T-helper 2 cell treated with Interferon-gamma antibody and Interleukin-4, amounts not matched to agents 5 μg/mL and 100 μg/mL, for 36 hours (primary cell): Measurements from ENCODE around the gene DEFB119.
"Not testable (repeated sequence)": the region's sequence is repeated elsewhere in the genome, so short reads cannot be mapped to it uniquely, and the experiment has no call there.

Experiments used
- DNase-seq: peaks from one replicate; pipeline ENCODE4 v3.0.0; 2021; ENCODE audit warnings: low spot score
- H3K27ac Mint-ChIP-seq: one replicate; pipeline ENCODE4 v1.8.0; 2021; ENCODE audit warnings: mild to moderate bottlenecking, mixed read lengths
- H3K27me3 Mint-ChIP-seq: one replicate; pipeline ENCODE4 v1.8.0; 2021; ENCODE audit warnings: low read depth, mixed read lengths
- H3K36me3 Mint-ChIP-seq: one replicate; pipeline ENCODE4 v1.8.0; 2021; ENCODE audit warnings: low read depth, mixed read lengths
- H3K4me1 Mint-ChIP-seq: one replicate; pipeline ENCODE4 v1.8.0; 2021; ENCODE audit warnings: low read depth, mixed read lengths
- H3K4me3 Mint-ChIP-seq: one replicate; pipeline ENCODE4 v1.8.0; 2022; ENCODE audit warnings: mild to moderate bottlenecking, moderate library complexity, mixed read lengths
- H3K9me3 Mint-ChIP-seq: one replicate; pipeline ENCODE4 v1.8.0; 2021; ENCODE audit warnings: mixed read lengths

DEFB119 gene, protein sequence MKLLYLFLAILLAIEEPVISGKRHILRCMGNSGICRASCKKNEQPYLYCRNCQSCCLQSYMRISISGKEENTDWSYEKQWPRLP

DNA sequence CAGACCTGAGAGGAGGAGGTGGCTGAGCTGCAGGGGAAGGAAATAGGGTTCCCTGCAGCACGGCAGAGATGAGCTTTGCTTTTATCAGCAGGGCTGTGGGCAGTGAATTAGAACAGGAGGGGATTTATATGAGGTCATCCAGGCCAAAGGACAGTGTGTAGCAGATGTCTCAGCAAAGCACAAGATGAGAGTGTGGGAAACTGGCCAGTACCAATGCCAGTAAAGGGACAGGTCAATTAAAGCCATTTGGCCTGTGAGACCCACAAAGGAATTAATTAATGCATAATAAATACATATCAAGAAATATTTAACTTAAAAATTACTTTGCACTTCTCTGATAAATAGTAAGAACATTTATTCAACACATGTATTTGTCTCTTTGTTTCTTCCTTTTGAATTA is at the start of gene DEFB119:
Gene DEFB119 (minus strand): TSS at position 101 of the 400 bp plus-strand sequence. CDS start 107 bp downstream, outside the sequence.
- H3K4me3 Mint-ChIP-seq, result no peak within 1 kb of the TSS
- no peaks in the 10 kb centered on the region for H3K36me3 Mint-ChIP-seq
- no peak for DNase-seq
- H3K9me3 Mint-ChIP-seq, result no peaks in the 10 kb centered on the region
- H3K4me1 Mint-ChIP-seq, result no peaks in the 10 kb centered on the region
- H3K27ac Mint-ChIP-seq, result no peak within 1 kb of the TSS
- no peaks in the 10 kb centered on the region for H3K27me3 Mint-ChIP-seq

DNA sequence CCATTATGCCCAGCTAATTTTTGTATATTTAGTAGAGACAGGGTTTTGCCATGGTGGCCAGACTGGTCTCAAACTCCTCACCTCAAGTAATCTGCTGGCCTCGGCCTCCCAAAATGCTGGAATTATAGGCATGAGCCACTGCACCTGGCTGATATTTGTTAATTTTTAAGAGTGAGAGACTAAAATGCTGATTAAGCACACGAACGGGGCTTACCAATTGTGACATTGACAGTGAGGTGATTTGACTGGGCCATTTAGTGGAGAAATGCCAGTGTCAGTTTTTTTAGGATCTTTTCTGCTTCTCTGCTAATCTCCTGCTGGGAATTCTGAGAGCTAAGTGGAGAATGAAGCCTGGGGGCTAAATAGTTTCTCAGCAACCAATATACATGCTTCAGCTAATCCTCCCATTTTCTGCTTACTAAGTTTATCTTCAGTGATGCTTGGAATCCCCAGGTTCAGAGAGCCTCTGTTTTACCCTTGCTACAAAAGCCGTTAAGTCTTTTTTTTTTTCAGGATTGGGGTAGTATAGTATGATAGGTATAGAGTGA is 40.3 kb upstream of the DEFB119 start:
- no peaks in the 10 kb centered on the region for H3K4me1 Mint-ChIP-seq
- no peaks in the 10 kb centered on the region for H3K27me3 Mint-ChIP-seq
- DNase-seq, result no peak

DNA sequence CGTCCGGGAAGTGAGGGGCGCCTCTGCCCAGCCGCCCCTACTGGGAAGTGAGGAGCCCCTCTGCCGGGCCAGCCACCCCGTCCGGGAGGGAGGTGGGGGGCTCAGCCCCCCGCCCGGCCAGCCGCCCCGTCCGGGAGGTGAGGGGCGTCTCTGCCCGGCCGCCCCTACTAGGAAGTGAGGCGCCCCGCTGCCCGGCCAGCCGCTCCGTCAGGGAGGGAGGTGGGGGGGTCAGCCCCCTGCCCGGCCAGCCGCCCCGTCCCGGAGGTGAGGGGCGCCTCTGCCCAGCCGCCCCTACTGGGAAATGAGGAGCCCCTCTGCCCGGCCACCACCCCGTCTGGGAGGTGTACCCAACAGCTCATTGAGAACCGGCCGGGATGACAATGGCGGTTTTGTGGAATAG is 37.2 kb upstream of the DEFB119 start:
- not testable (repeated sequence) for H3K4me1 Mint-ChIP-seq, H3K9me3 Mint-ChIP-seq, DNase-seq, H3K4me3 Mint-ChIP-seq, H3K36me3 Mint-ChIP-seq, H3K27me3 Mint-ChIP-seq, H3K27ac Mint-ChIP-seq

More for the DNA sequence above, 40.3 kb upstream of the DEFB119 start:
- Mint-ChIP-seq H3K9me3 (no peaks in the 10 kb centered on the region), H3K4me3 (no peak overlapping the region), H3K27ac (no peak overlapping the region), H3K36me3 (no peaks in the 10 kb centered on the region)

DNA sequence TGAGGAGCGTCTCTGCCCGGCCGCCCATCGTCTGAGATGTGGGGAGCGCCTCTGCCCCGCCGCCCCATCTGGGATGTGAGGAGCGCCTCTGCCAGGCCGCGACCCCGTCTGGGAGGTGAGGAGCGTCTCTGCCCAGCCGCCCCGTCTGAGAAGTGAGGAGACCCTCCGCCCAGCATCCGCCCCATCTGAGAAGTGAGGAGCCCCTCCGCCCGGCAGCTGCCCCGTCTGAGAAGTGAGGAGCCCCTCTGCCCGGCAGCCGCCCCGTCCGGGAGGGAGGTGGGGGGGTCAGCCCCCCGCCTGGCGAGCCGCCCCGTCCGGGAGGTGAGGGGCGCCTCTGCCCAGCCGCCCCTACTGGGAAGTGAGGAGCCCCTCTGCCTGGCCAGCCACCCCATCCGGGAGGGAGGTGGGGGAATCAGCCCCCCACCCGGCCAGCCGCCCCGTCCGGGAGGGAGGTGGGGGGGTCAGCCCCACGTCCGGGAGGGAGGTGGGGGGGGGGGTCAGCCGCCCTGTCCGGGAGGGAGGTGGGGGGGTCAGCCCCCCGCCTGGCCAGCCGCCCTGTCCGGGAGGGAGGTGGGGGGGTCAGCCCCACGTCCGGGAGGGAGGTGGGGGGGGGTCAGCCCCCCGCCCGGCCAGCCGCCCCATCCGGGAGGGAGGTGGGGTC is 36.6 kb upstream of the DEFB119 start:
- not testable (repeated sequence) for DNase-seq, H3K27ac Mint-ChIP-seq, H3K4me1 Mint-ChIP-seq, H3K27me3 Mint-ChIP-seq, H3K9me3 Mint-ChIP-seq, H3K4me3 Mint-ChIP-seq, H3K36me3 Mint-ChIP-seq

DNA sequence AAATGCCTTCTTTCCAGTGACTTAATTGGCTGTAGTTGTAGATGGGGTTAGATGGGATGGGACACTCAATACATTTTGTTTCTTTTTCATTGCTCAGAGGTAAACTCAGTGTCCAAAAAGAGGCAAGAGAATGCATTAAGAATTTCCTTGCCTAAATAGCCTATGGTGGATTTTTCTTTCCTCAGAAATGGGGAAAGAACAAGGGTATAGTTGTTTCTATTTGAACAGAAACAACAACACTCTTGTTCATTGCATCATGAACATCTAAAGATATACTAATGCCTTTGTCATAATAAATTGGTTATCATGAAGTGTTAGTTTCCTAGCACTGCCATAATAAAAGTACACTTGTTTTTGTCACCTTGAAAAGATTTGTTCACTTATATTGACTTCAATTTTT is 35.4 kb upstream of the DEFB119 start:
- Mint-ChIP-seq H3K4me1 (no peaks in the 10 kb centered on the region), H3K36me3 (no peaks in the 10 kb centered on the region), H3K27ac (no peak overlapping the region), H3K4me3 (no peak overlapping the region), H3K9me3 (no peaks in the 10 kb centered on the region), H3K27me3 (no peaks in the 10 kb centered on the region)
- no peak for DNase-seq

DNA sequence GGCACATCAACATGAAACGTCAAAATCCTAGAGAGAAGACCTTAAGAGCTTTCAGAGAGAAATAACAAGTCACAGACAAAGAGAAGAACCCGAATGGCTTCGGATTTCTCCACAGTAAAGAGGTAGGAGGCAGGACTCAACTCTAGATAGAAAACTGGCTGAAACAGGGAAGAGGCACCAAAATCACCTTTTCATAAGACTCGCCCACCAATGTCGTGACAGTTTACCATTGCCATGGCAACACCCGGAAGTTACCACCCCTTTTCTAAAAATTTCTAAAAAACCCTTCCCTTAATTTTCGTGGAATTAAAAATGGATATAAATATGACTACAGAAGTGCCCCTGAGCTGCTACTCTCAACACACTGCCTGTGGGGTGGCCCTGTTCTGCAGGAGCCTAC is 27.9 kb upstream of the DEFB119 start:
- no peak for DNase-seq
- H3K4me3 Mint-ChIP-seq, result no peak overlapping the region
- H3K27me3 Mint-ChIP-seq, result no peaks in the 10 kb centered on the region
- no peaks in the 10 kb centered on the region for H3K36me3 Mint-ChIP-seq
- no peaks in the 10 kb centered on the region for H3K4me1 Mint-ChIP-seq
- no peaks in the 10 kb centered on the region for H3K9me3 Mint-ChIP-seq
- H3K27ac Mint-ChIP-seq, result no peak overlapping the region

DNA sequence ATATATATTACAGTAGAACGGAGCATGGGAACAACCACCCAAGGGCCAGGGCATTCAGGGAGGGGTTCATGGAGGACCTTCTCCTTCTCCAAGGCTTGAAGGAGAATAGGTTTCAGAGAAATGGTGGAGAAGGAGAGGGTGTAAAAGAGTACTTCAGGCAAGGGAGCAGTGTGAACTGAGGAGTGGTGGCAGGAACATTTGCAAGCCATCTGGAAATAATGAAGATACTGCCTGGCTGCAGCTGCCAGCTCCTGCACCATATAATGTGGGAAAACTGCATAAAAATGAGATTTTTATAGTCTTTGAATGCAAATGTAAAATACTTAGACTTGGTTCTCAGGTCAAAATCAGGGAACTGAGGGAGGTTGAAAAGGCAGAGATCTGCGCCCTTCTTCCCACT is 25.3 kb upstream of the DEFB119 start:
- Mint-ChIP-seq H3K36me3 (no peaks in the 10 kb centered on the region), H3K27me3 (no peaks in the 10 kb centered on the region), H3K27ac (no peak overlapping the region), H3K4me3 (no peak overlapping the region), H3K4me1 (no peaks in the 10 kb centered on the region), H3K9me3 (no peaks in the 10 kb centered on the region)
- no peak for DNase-seq

DNA sequence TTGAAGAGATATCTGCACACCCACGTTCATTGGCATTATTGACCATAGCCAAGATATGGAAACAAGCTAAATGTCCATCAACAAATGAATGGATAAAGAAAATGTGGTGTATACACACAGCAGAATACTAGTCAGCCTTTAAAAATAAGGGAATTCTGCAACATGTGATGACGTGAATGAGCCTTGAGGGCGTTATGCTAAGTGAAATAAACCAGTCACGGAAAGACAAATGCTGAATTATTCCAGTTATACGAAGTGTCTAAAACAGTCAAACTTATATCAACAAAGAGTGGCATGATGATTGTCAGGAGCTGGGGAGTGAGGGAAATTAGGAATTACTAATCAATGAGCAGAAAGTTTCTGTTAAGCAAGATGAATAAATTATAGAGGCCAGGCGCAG is 24.0 kb upstream of the DEFB119 start:
- Mint-ChIP-seq H3K4me3 (no peak overlapping the region), H3K27ac (no peak overlapping the region), H3K4me1 (no peaks in the 10 kb centered on the region), H3K9me3 (no peaks in the 10 kb centered on the region), H3K36me3 (no peaks in the 10 kb centered on the region), H3K27me3 (no peaks in the 10 kb centered on the region)
- no peak for DNase-seq

DNA sequence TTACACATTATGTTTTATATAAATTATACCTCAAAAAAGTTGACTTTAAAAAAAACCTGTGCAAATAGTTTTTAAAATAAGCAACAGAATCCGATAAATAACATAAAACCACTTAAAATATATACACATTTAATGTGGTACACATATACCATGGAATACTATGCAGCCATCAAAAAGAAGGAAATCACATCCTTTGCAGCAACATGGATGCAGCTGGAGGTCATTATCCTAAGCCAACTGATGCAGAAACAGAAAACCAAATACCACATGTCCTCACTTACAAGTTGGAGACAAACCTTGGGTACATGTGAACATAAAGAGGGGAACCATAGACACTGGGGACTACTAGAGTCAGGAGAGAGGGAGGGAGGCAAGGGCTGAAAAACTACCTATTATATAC is 19.6 kb upstream of the DEFB119 start:
- no peak for DNase-seq
- Mint-ChIP-seq H3K4me3 (no peak overlapping the region), H3K36me3 (no peaks in the 10 kb centered on the region), H3K4me1 (no peaks in the 10 kb centered on the region), H3K27ac (no peak overlapping the region), H3K9me3 (no peaks in the 10 kb centered on the region), H3K27me3 (no peaks in the 10 kb centered on the region)

DNA sequence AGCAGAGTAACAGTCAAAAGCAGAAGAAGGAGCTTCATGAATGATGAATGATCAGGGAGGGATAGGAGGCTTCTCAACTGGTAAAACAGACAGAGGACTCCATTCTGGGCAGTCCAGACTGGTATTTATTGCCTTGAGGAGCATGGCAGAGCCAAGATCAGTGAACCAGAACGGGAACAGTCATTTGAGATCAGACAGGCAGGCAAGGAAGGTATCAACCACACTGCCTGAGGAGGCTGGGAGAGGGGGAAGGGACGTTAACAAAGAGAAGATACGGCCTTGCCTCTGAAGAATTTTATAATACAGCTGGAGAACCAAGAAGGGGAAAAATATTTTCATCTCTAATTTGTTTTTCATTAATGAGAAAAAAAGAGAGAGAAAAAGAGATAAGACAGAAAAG is 15.7 kb upstream of the DEFB119 start, which contains the start of gene DEFB121:
Gene DEFB121 (minus strand): TSS at position 101 of the 400 bp plus-strand sequence. CDS start 63 bp downstream, at position 38.
- no peak within 1 kb of the TSS for H3K4me3 Mint-ChIP-seq
- H3K4me1 Mint-ChIP-seq, result no peaks in the 10 kb centered on the region
- H3K27me3 Mint-ChIP-seq, result no peaks in the 10 kb centered on the region
- DNase-seq, result no peak
- H3K27ac Mint-ChIP-seq, result no peak within 1 kb of the TSS
- no peaks in the 10 kb centered on the region for H3K36me3 Mint-ChIP-seq
- H3K9me3 Mint-ChIP-seq, result no peaks in the 10 kb centered on the region

DNA sequence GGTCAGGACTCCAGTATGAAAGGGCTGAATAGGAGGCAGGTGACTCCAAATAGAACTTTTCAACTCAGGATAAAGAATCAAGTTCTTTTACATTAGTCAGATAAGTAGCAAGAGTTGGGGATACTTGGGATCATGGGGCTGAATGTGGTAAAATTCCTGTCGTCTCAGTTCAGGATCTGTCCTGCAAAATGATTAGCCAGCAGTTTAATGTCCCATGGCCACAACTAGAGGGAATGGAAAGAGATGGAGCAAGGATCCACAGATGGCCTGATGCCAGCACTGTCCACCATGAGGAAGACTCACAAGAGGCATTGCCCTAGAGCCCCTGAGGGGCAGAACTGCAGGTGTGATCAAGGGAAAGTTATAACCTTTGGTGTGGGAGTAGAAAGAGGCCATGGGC is 13.5 kb upstream of the DEFB119 start:
- no peaks in the 10 kb centered on the region for H3K9me3 Mint-ChIP-seq

DNA sequence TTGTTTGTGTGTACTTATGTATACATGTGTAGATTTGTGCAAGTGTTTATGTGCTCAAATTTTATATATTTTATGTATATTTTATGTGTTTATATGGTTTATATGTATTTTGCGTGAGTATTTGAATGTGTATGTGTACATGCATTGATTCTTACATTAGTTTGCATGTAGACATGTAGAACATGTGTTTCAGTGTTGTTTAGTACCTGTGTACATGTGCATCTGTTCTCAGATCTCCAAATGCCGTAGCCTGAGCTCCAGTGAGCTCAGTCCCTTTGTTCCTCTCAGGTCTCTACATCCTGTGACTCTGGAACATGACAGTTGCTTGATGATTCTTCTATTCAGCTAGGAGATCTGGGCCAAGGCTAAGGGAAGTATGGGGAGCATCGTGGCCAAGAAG is 4.5 kb upstream of the DEFB119 start:
- H3K27ac Mint-ChIP-seq, result no peak overlapping the region
- no peak overlapping the region for H3K4me3 Mint-ChIP-seq
- H3K4me1 Mint-ChIP-seq, result no peaks in the 10 kb centered on the region
- H3K9me3 Mint-ChIP-seq, result no peaks in the 10 kb centered on the region
- H3K27me3 Mint-ChIP-seq, result no peaks in the 10 kb centered on the region
- no peaks in the 10 kb centered on the region for H3K36me3 Mint-ChIP-seq
- no peak for DNase-seq

More for the DNA sequence above, 13.5 kb upstream of the DEFB119 start:
- Mint-ChIP-seq H3K27ac (no peak overlapping the region), H3K4me1 (no peaks in the 10 kb centered on the region), H3K36me3 (no peaks in the 10 kb centered on the region), H3K4me3 (no peak overlapping the region), H3K27me3 (no peaks in the 10 kb centered on the region)
- no peak for DNase-seq

DNA sequence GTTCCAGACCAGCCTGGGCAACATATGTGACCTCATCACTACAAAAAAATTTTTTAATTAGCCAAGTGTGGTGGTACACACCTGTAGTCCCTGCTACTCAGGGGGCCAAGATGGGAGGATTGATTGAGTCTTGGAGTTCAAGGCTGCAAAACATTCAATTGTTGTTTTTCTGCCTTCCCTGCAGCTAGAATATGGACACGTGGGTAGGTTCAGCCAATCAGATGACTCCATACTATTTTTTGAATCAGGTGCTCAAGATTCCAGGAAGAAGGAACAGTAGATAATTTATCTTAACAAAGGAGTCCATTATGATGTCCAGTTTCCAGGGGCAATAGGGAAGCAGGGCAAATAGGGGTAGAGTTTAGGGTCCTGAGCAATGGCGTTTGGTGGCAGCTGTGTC is 2.4 kb upstream of the DEFB119 start:
- H3K27ac Mint-ChIP-seq, result no peak overlapping the region
- no peaks in the 10 kb centered on the region for H3K27me3 Mint-ChIP-seq
- H3K4me3 Mint-ChIP-seq, result no peak overlapping the region
- no peaks in the 10 kb centered on the region for H3K9me3 Mint-ChIP-seq
- no peak for DNase-seq
- H3K36me3 Mint-ChIP-seq, result no peaks in the 10 kb centered on the region
- no peaks in the 10 kb centered on the region for H3K4me1 Mint-ChIP-seq

DNA sequence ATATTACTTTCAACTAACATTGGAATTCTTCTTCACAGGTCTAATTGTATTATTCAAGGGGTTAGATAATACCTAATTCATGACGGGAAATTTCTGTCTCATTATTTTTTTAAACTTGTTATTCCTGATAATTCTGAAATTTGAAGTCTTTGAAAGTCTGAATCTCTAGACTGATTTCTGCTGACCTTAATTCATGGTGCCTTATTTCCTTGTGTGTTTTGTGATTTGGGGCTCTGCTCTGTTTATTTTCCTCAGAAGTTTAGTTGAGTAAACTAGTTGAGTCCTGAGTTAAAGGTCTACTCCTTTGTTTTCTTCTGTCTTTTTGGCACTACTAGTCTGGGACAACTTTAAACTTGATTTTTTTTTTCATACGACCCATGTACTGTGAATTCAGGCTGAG is 16.0 kb downstream of the DEFB119 start:
- Mint-ChIP-seq H3K9me3 (peaks cover 7% of the 10 kb centered on the region), H3K4me1 (no peaks in the 10 kb centered on the region), H3K4me3 (no peak overlapping the region), H3K27me3 (no peaks in the 10 kb centered on the region), H3K36me3 (no peaks in the 10 kb centered on the region), H3K27ac (no peak overlapping the region)
- no peak for DNase-seq

DNA sequence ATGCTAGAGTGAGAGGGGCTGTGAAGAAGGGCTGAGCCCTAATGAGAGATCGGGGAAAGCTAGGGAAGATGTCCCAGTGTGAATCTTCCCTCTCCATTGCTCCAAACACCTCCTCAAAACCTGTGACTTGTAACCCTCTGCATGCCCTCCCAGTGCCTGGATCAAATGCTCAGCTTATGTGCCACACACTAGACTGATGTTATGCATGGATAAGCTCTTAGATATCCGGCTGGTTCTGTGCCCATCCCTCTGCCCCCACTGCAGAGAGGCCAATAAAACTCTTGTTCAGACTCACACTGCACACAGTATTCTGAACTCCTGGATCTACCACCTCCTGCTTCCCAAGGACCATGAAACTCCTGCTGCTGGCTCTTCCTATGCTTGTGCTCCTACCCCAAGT is 22.1 kb downstream of the DEFB119 start, which contains the start of gene DEFB118:
Gene DEFB118 (plus strand): TSS at position 301 of the 400 bp plus-strand sequence. CDS start 50 bp downstream, at position 351.
- no peak for DNase-seq
- H3K9me3 Mint-ChIP-seq, result peaks cover 10% of the 10 kb centered on the region
- H3K36me3 Mint-ChIP-seq, result no peaks in the 10 kb centered on the region
- no peak within 1 kb of the TSS for H3K27ac Mint-ChIP-seq
- H3K4me3 Mint-ChIP-seq, result no peak within 1 kb of the TSS
- no peaks in the 10 kb centered on the region for H3K27me3 Mint-ChIP-seq
- H3K4me1 Mint-ChIP-seq, result no peaks in the 10 kb centered on the region
